RPMI8226 (cell line): Measurements from ENCODE around the gene ST6GALNAC1.

ENCODE experiments used
- DNase-seq: peaks from one replicate; pipeline ENCODE4 v3.0.0-alpha.2; 2015

The ST6GALNAC1 gene

GRCh38 chr17:76575570-76575969, 68.0 kb downstream of the ST6GALNAC1 start:
- DNase-seq: no peak
